NCI-H2107 treated with DMSO at 0.1 percent for 48 hours (cell line): ENCODE measurements around the gene MINDY3.
"Not testable (repeated sequence)": the region's sequence is repeated elsewhere in the genome, so short reads cannot be mapped to it uniquely, and the experiment has no call there.

ENCODE experiments used
- DNase-seq: peaks from one replicate; lab custom pipeline; 2025; ENCODE audit not compliant: unreplicated experiment; lab: John Stamatoyannopoulos, UW

The MINDY3 gene

GRCh38 chr10:15859906-15860691, at the start of gene MINDY3:
MINDY3 (minus strand) TSS chr10:15860507; CDS start chr10:15860299, 208 bp downstream.
- peak; percentile 28 for DNase-seq

DNA sequence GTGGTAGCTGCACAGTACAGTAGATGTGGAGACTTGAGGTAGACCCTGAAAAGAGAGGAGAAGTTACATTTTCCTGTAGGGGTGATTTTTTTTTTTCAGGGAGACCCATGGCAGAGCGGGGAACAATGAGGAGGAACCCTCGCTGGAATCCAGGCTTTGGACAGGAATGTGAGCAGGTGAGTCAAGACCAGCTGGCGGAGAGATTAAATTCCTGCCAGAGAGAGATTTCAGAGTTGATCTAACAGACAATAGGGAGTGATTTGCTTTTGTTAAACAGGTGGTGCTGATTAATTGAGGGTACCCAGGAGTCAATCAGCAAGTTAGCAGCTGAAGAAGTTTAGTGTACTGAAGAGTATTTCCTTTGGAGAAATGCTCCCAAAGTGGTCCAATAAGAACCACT, 41.6 kb upstream of the MINDY3 start:
- no peak for DNase-seq

- DNase-seq = no peak
These were observed 37.7 kb upstream of the MINDY3 start for GRCh38 chr10:15898046-15898445.

GRCh38 chr10:15897287-15897686, 37.0 kb upstream of the MINDY3 start:
- no peak for DNase-seq

GRCh38 chr10:15896654-15897053, 36.3 kb upstream of the MINDY3 start:
- no peak for DNase-seq

GRCh38 chr10:15884447-15884846, 24.1 kb upstream of the MINDY3 start:
- no peak for DNase-seq

- DNase-seq = no peak
These were observed 21.2 kb upstream of the MINDY3 start for GRCh38 chr10:15881542-15881941.

GRCh38 chr10:15879663-15880062, 19.4 kb upstream of the MINDY3 start:
- peak; percentile 40 for DNase-seq

DNA sequence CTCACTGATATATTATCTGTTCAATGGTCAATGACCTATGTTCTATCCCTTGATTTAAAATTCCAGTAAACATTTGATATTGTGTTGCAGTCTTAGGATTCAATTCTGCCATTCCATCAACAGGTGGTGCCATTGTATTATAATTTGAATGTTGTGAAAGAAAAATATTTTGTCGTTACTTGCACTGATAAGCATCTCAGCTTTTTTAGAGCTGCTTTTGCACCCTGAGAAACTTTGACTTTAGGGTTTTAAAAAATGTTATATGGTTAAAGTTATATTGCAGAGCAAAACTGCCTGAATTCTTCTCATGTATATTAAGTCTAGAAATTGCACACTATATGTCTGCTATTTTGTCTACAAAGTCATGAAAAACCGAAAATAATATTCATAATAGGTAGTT, 18.8 kb upstream of the MINDY3 start:
- peak; percentile 33 for DNase-seq

- no peak for DNase-seq
These were observed 17.7 kb upstream of the MINDY3 start for GRCh38 chr10:15877836-15878576.

DNA sequence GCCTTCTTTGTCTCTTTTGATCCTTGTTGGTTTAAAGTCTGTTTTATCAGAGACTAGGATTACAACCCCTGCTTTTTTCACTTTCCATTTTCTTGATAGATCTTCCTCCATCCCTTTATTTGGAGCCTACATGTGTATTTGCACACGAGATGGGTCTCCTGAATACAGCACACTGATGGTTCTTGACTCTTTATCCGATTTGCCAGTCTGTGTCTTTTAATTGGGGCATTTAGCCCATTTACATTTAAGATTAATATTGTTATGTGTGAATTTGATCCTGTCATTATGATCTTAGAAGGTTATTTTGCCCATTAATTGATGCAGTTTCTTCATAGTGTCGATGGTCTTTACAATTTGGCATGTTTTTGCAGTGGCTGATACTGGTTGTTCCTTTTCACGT, 16.0 kb upstream of the MINDY3 start:
- DNase-seq = not testable (repeated sequence)

DNA sequence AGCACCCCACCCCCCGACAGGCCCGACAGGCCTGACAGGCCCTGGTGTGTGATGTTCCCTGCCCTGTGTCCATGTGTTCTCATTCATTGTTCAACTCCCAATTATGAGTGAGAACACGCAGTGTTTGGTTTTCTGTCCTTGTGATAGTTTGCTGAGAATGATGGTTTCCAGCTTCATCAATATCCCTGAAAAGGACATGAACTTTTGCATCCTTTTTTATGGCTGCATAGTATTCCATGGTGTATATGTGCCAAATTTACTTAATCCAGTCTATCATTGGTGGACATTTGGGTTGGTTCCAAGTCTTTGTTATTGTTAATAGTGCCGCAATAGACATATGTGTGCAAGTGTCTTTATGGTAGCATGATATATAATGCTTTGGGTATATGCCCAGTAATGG, 12.3 kb upstream of the MINDY3 start:
- DNase-seq = not testable (repeated sequence)

- DNase-seq = no peak
These were observed 11.5 kb upstream of the MINDY3 start for GRCh38 chr10:15871823-15872222.

DNA sequence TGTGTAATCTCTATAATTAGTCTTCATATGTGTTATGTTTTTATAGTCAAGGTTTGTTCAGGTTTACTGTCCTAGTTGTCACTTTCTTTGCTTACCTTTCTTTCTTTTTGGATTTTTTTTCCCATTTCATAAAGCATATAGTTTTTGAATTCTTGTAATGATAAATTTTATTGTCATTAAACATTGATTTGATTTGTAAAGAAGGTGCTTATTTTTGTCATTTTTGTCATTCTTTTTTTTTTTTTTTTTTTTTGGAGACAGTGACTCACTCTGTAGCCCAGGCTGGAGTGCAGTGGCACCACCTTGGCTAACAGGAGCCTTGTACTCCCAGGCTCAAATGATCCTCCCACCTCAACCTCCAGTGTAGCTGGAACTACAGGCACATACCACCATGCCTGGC, 9.6 kb upstream of the MINDY3 start:
- no peak for DNase-seq

GRCh38 chr10:15868006-15868405, 7.7 kb upstream of the MINDY3 start:
- DNase-seq = no peak

GRCh38 chr10:15865304-15865703, 5.0 kb upstream of the MINDY3 start:
- no peak for DNase-seq

DNA sequence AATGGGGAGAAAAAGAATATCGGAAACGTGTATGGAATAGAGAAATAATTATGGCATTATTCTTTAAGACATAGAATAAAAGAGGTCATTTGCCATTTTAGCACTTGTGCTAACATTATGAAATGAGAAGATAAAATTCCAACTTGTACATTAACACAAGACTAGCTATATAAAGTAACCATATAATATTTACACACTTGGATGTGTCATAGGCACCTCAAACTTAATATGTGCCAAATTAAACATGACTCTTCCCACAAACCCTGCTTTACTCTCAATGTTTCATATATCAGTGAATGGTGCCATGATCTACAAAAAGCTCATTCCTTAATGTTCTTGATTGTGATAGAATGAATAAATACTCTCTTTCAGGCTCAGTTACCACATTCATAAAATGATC, 4.1 kb upstream of the MINDY3 start:
- no peak for DNase-seq

DNA sequence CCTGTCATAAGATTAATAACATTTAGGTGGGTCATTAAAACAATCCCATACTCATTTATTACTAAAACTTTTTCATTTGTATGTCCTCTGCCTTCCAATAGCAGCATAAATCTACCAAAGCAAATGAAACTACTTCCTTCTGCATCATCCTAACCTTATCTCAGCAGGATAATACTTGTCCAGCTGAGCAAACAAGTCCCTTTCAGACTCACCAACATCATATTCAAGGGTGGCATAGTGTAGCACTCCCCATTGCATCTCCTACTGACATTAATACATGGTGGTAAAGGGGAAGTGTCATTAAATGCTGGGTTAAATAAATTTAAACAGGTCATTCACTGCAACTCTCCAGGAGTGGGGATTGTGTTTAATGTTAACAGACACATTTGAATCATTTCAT, 3.4 kb upstream of the MINDY3 start:
- DNase-seq = no peak

- DNase-seq = no peak
These were observed 3.0 kb upstream of the MINDY3 start for GRCh38 chr10:15863323-15863722.

DNA sequence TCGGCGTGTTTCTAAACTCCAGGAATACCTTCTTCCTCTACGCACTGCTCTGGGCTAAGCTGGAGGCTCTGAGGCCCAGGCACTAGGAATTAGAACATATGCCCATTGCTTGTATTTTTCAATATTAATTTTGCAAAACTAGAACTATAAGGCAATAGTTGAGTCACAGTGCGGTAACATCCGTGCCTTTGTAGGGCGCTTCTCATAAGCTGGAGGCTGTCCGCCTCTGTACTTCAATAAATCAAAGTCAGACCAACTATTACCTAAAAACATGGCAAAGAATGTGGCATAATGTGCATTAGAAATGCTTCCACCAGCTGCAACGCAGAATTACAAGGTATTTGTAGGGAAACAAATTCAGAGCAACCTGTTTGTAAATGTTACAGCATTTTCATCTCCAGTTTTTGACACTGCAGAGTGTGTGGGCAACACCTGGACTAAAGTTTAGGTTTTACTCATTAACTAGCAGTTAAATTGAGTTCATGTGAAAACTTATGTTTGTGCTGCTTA, 440 bp upstream of the MINDY3 start:
- no peak for DNase-seq

DNA sequence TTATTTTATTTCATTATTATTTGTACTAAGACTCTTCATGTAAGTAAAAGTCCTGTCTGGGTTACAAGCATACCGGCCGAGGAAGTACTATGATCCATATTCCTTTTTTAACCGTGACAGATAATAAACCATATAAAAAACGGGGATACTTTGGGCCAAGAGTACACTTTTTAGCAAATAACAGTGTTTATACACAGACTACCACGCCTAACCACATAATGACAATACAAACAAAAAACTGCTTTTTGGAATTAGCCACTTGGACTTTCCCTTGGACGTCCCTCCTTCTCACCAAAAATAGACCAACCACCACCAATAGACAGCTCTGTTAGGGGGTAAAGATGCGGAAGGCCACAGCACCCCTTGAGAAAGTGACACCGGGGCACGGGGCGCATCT, 800 bp downstream of the MINDY3 start:
- DNase-seq = no peak

- no peak for DNase-seq
These were observed 1.4 kb downstream of the MINDY3 start for GRCh38 chr10:15858861-15859281.
